HepG2 (cell line): ENCODE measurements around the gene LLGL2. TPM values are rescaled to one million over a fixed set of nuclear protein-coding genes. Genes with fewer than 3 reads are reported as not detected.

Experiments used
- ATF7-NPFF ChIP-seq: sonication (generic); formaldehyde crosslinking; IDR thresholded peaks from 2 replicates; pipeline ENCODE4 v1.8.1; 2023; ENCODE audit warnings: mild to moderate bottlenecking, low read depth, missing genetic modification reagents, moderate library complexity
- ATRX ChIP-seq: sonication (generic); formaldehyde crosslinking; IDR thresholded peaks from 2 replicates; pipeline ENCODE4 v1.4.0; 2020; ENCODE audit warnings: missing genetic modification reagents, borderline replicate concordance
- ELF1 ChIP-seq: sonication (generic); formaldehyde crosslinking; IDR thresholded peaks from 2 replicates; pipeline ENCODE4 v1.4.0; 2020; ENCODE audit warnings: missing genetic modification reagents
- FOXO1 ChIP-seq: sonication (generic); formaldehyde crosslinking; IDR thresholded peaks from 2 replicates; pipeline ENCODE4 v1.4.0; 2020; ENCODE audit warnings: missing genetic modification reagents
- HDAC1 ChIP-seq: sonication (generic); formaldehyde crosslinking; IDR thresholded peaks from 2 replicates; pipeline ENCODE4 v1.5.1; 2020; ENCODE audit warnings: mild to moderate bottlenecking, missing genetic modification reagents
- IKZF1 ChIP-seq: fragments of 450-650 bp; IDR thresholded peaks from 2 replicates; pipeline ENCODE4 v1.7.1; 2016
- MIER3 ChIP-seq: IDR thresholded peaks from 2 replicates; pipeline ENCODE4 v1.6.1; 2016; ENCODE audit warnings: missing compliant biosample characterization, borderline replicate concordance
- MTF2 ChIP-seq: sonication (generic); formaldehyde crosslinking; IDR thresholded peaks from 2 replicates; pipeline ENCODE4 v1.5.0; 2020; ENCODE audit warnings: missing genetic modification reagents, borderline replicate concordance
- NFE2 ChIP-seq: sonication (generic); formaldehyde crosslinking; IDR thresholded peaks from 2 replicates; pipeline ENCODE4 v1.4.0; 2020; ENCODE audit warnings: missing genetic modification reagents
- PHB2 ChIP-seq: fragments of 450-650 bp; IDR thresholded peaks from 2 replicates; pipeline ENCODE4 v1.6.1; 2018; ENCODE audit not compliant: partially characterized antibody
- TAF1 ChIP-seq: sonication (generic); formaldehyde crosslinking; IDR thresholded peaks from 2 replicates; pipeline ENCODE4 v1.4.0; 2020; ENCODE audit warnings: missing genetic modification reagents
- ZNF138 ChIP-seq: sonication (generic); formaldehyde crosslinking; IDR thresholded peaks from 2 replicates; pipeline ENCODE4 v1.5.0; 2020; ENCODE audit warnings: mild to moderate bottlenecking, low read depth, missing genetic modification reagents
- ZNF468 ChIP-seq: sonication (generic); formaldehyde crosslinking; IDR thresholded peaks from 2 replicates; pipeline ENCODE4 v1.8.0; 2022; ENCODE audit warnings: mild to moderate bottlenecking, moderate library complexity, missing genetic modification reagents
- ZNF550 ChIP-seq: sonication (generic); formaldehyde crosslinking; IDR thresholded peaks from 2 replicates; pipeline ENCODE4 v1.4.0; 2020; ENCODE audit warnings: mild to moderate bottlenecking, missing genetic modification reagents, borderline replicate concordance
- ZNF563 ChIP-seq: sonication (generic); formaldehyde crosslinking; IDR thresholded peaks from 2 replicates; pipeline ENCODE4 v1.8.0; 2022; ENCODE audit warnings: mild to moderate bottlenecking, moderate library complexity, missing genetic modification reagents
- ZNF598 ChIP-seq: sonication (generic); formaldehyde crosslinking; IDR thresholded peaks from 2 replicates; pipeline ENCODE4 v1.5.1; 2020; ENCODE audit warnings: mild to moderate bottlenecking, missing genetic modification reagents, borderline replicate concordance
- ZNF605 ChIP-seq: sonication (generic); formaldehyde crosslinking; IDR thresholded peaks from 2 replicates; pipeline ENCODE4 v1.8.0; 2022; ENCODE audit warnings: mild to moderate bottlenecking, missing genetic modification reagents
- ZSCAN12 ChIP-seq: sonication (generic); formaldehyde crosslinking; IDR thresholded peaks from 2 replicates; pipeline ENCODE4 v1.9.0; 2021; ENCODE audit warnings: mild to moderate bottlenecking, missing genetic modification reagents
- polyA plus RNA-seq, 8 experiments: library from polyadenylated mRNA; depleted of rRNA in 3 of 8; stranded (reverse) in 7 of 8; unstranded in 1 of 8; fragments of >200 nt; fragmentation: Illumina TruSeq in 4 of 8; extraction: Trizol in 4 of 8; gene quantifications; 2 replicates each; pipeline versions ENCODE4 v1.2.1 to v1.2.3, GENCODE V29; 2011 to 2016; ENCODE audit warnings: low read depth in 4 of 8, missing spikeins in 1 of 8, mixed read lengths in 1 of 8; ENCODE audit not compliant: insufficient read depth in 1 of 8
- total RNA-seq, 5 experiments: library from RNA; depleted of rRNA; stranded (reverse); fragments of >200 nt; fragmentation: Illumina TruSeq; extraction: Trizol; gene quantifications; 2 replicates each; pipeline ENCODE4 v1.2.3, GENCODE V29; 2016; ENCODE audit warnings: low read depth in 1 of 5
- TF ChIP-seq, protein P1 (sequence below): sonication (generic); formaldehyde crosslinking; IDR thresholded peaks from 2 replicates; pipeline ENCODE4 v1.4.0; 2020; ENCODE audit warnings: low read depth, missing genetic modification reagents
- TF ChIP-seq, protein P2 (sequence below): sonication (generic); formaldehyde crosslinking; IDR thresholded peaks from 2 replicates; pipeline ENCODE4 v1.5.0; 2020; ENCODE audit warnings: missing genetic modification reagents, mild to moderate bottlenecking, borderline replicate concordance
- TF ChIP-seq, protein P3 (sequence below): sonication (generic); formaldehyde crosslinking; IDR thresholded peaks from 2 replicates; pipeline ENCODE4 v1.9.0; 2021; ENCODE audit warnings: missing genetic modification reagents, borderline replicate concordance
- TF ChIP-seq, protein P4 (sequence below): sonication (generic); formaldehyde crosslinking; IDR thresholded peaks from 2 replicates; pipeline ENCODE4 v1.4.0; 2020; ENCODE audit warnings: mild to moderate bottlenecking, missing genetic modification reagents

LLGL2 gene
- total and polyA plus RNA-seq, 2 of the 13 experiments (the other 11 are each of a cell fraction or from before 2014, with no cell fraction given) = 83.0 to 86.7 TPM

DNA sequence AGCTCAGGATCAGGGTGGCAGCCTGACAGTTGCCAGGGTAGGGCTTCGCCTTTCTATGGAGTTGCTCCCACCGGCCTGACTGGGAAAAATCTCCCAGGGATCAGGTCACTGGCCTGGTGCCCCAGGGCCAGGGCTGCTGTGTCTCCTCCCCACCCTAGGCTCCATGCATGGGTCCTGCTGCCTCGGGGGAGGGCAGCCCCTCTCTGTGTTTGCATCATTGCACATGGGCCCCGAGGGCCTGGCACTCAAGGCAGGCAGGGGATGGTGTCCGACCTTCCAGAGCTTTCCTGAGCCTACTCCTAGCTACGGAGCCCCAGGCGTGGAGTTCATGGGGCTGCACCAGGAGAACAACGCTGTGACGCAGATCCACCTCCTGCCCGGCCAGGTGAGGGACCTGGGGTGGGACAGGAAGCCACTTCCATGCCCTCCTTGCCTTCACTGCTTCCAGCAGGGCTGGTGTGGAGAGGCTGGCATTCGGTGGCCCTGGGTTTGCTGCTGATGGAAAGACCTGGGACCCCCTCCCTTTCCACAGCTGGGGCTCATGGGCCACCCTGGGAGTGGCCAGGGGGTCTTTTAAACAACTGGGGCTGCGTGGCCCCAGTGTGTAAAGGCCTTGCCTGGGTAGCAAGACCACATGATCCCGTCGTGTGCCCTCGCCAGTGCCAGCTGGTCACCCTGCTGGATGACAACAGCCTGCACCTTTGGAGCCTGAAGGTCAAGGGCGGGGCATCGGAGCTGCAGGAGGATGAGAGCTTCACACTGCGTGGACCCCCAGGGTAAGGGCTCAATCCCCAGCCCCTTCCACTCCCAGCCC is 32.6 kb downstream of the LLGL2 start (continued):
- TF ChIP-seq ZNF563 (CRISPR knock-in tag) (no peak; the same call in 1 of the 2 replicates), FOXO1 (CRISPR knock-in tag) (no peak), MTF2 (CRISPR knock-in tag) (no peak), ELF1 (CRISPR knock-in tag) (no peak; the same call in 1 of the 2 replicates), ZNF138 (CRISPR knock-in tag) (peak; percentile 68; the same call in 1 of the 2 replicates), ZNF550 (CRISPR knock-in tag) (no peak; the same call in 1 of the 2 replicates), ATRX (CRISPR knock-in tag) (no peak), PHB2 (no peak), ZNF598 (CRISPR knock-in tag) (0 out of 2 replicates have a peak, but pooled peaks have one; percentile 5), HDAC1 (CRISPR knock-in tag) (peak; percentile 0; the same call in 1 of the 2 replicates), ATF7-NPFF (CRISPR knock-in tag) (no peak), ZNF605 (CRISPR knock-in tag) (peak; percentile 10; the same call in 1 of the 2 replicates), IKZF1 (no peak), TAF1 (CRISPR knock-in tag) (no peak; the same call in 1 of the 2 replicates), NFE2 (CRISPR knock-in tag) (no peak), ZNF468 (CRISPR knock-in tag) (0 out of 2 replicates have a peak, but pooled peaks have one; percentile 24), ZSCAN12 (CRISPR knock-in tag) (no peak), MIER3 (CRISPR knock-in tag) (no peak)
- TF ChIP-seq, protein P1, sequence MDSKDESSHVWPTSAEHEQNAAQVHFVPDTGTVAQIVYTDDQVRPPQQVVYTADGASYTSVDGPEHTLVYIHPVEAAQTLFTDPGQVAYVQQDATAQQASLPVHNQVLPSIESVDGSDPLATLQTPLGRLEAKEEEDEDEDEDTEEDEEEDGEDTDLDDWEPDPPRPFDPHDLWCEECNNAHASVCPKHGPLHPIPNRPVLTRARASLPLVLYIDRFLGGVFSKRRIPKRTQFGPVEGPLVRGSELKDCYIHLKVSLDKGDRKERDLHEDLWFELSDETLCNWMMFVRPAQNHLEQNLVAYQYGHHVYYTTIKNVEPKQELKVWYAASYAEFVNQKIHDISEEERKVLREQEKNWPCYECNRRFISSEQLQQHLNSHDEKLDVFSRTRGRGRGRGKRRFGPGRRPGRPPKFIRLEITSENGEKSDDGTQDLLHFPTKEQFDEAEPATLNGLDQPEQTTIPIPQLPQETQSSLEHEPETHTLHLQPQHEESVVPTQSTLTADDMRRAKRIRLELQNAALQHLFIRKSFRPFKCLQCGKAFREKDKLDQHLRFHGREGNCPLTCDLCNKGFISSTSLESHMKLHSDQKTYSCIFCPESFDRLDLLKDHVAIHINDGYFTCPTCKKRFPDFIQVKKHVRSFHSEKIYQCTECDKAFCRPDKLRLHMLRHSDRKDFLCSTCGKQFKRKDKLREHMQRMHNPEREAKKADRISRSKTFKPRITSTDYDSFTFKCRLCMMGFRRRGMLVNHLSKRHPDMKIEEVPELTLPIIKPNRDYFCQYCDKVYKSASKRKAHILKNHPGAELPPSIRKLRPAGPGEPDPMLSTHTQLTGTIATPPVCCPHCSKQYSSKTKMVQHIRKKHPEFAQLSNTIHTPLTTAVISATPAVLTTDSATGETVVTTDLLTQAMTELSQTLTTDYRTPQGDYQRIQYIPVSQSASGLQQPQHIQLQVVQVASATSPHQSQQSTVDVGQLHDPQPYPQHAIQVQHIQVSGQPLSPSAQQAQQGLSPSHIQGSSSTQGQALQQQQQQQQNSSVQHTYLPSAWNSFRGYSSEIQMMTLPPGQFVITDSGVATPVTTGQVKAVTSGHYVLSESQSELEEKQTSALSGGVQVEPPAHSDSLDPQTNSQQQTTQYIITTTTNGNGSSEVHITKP (CRISPR knock-in tag) = no peak
- TF ChIP-seq, protein P2, sequence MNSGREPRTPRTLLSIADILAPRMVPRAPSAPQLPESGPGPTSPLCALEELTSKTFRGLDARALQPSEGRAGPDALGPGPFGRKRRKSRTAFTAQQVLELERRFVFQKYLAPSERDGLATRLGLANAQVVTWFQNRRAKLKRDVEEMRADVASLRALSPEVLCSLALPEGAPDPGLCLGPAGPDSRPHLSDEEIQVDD (CRISPR knock-in tag) = no peak
- TF ChIP-seq, protein P3, sequence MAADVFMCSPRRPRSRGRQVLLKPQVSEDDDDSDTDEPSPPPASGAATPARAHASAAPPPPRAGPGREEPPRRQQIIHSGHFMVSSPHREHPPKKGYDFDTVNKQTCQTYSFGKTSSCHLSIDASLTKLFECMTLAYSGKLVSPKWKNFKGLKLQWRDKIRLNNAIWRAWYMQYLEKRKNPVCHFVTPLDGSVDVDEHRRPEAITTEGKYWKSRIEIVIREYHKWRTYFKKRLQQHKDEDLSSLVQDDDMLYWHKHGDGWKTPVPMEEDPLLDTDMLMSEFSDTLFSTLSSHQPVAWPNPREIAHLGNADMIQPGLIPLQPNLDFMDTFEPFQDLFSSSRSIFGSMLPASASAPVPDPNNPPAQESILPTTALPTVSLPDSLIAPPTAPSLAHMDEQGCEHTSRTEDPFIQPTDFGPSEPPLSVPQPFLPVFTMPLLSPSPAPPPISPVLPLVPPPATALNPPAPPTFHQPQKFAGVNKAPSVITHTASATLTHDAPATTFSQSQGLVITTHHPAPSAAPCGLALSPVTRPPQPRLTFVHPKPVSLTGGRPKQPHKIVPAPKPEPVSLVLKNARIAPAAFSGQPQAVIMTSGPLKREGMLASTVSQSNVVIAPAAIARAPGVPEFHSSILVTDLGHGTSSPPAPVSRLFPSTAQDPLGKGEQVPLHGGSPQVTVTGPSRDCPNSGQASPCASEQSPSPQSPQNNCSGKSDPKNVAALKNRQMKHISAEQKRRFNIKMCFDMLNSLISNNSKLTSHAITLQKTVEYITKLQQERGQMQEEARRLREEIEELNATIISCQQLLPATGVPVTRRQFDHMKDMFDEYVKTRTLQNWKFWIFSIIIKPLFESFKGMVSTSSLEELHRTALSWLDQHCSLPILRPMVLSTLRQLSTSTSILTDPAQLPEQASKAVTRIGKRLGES (CRISPR knock-in tag) = no peak
- TF ChIP-seq, protein P4, sequence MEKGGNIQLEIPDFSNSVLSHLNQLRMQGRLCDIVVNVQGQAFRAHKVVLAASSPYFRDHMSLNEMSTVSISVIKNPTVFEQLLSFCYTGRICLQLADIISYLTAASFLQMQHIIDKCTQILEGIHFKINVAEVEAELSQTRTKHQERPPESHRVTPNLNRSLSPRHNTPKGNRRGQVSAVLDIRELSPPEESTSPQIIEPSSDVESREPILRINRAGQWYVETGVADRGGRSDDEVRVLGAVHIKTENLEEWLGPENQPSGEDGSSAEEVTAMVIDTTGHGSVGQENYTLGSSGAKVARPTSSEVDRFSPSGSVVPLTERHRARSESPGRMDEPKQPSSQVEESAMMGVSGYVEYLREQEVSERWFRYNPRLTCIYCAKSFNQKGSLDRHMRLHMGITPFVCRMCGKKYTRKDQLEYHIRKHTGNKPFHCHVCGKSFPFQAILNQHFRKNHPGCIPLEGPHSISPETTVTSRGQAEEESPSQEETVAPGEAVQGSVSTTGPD (CRISPR knock-in tag) = peak; percentile 42; the same call in 1 of the 2 replicates
